Left colon (tissue), 2 donors: Measurements from ENCODE around the gene KLHL22. TPM values are rescaled to one million over a fixed set of nuclear protein-coding genes. Genes with fewer than 3 reads are reported as not detected.
"Not testable (repeated sequence)": the region's sequence is repeated elsewhere in the genome, so short reads cannot be mapped to it uniquely, and the experiment has no call there.

Source experiments
- ATAC-seq: fragments of 200-7000 bp; cut with Tn5 transposase; one replicate; pipeline ENCODE4 v1.9.1; 2020; ENCODE audit warnings: mild to moderate bottlenecking, moderate library complexity
- DNase-seq, 2 donors: peaks; one replicate each; pipeline ENCODE4 v3.0.0-alpha.2; 2020
- intact Hi-C, 2 donors: fragments of 100-400 bp; cut with DNase I in 1 of 2; cut with micrococcal nuclease in 1 of 2; formaldehyde crosslinking; loops; one replicate each; pipeline versions ENCODE4 v1.11.2 to v1.14.0; 2022; cut with DNase I, micrococcal nuclease
- total RNA-seq, 2 donors: library from RNA; stranded (reverse); fragmentation: NEBNext Ultra II Directional; extraction: Animal tissue kit (Norgen Biotek cat#: 25700); gene quantifications; one replicate each; pipeline ENCODE4 v1.2.1, GENCODE V29; 2021
- donor health status: DM: no; HTN: no; CAD: no.
- donor health status: DM: yes; HTN: yes; CAD: no.

KLHL22 gene
- total RNA-seq, 2 donors from 2014 or later, result 12.3 to 14.2 TPM

DNA sequence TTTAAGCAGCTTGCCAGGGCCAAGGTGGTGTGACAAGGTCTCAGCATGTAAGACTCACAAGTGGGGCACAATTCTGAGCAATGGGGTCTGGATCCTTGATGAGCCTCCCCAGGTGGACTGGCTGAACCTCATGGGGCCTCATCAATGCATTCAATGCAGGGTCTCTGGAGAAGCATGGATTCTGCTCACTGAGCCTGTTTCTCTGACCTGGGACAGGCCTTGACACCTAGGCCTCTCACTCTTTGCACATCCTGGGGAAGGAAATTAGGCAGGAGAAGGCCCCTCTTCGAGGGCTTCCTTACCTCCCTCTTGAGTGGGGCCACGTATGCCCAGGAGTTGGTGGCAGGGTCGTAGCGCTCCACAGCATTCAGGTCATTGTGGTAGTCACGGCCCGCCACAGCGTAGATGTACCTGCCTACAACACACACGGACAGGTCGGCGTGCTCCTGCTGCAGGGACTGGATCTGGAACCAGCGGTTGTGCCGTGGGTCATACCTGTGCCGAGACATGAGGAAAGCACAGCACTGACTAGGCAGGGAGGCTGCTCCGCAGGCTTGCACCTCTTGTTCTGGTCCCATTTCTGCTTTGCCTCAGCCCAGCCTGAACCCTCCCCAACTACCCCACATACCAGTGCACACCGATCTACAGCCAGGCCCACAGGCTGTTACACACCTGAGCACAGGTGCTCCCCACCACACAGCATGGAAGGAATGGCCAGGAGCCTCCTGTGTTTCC is 37.9 kb downstream of the KLHL22 start:
- ATAC-seq (no peak), DNase-seq (no peak)
- intact Hi-C loops, result loop anchor here in 1 of 2 donors (2.0 kb wide), 1 partner anchor 41 kb away; no protein-coding TSS in a partner anchor

DNA sequence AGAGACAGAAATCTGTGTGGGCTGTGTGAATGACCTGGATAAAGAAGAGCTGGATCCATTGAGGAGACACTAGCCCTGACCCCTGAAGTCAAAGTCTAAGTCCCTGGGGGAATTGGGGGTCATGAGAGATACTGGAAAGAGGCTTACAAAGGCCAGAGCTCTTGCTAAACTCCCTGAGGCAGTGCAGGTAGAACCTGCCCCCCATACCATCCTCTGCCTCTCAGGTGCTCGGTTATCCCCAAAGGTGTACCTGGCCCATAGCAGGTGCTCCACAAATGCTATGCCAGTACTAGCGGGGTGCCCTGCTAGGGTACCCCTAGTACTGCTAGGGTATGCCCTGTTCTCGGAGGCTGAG is 38.9 kb downstream of the KLHL22 start:
- intact Hi-C loops, result loop anchor here in 1 of 2 donors (2.0 kb wide), 1 partner anchor 40 kb away; no protein-coding TSS in a partner anchor
- DNase-seq (no peak), ATAC-seq (no peak)

DNA sequence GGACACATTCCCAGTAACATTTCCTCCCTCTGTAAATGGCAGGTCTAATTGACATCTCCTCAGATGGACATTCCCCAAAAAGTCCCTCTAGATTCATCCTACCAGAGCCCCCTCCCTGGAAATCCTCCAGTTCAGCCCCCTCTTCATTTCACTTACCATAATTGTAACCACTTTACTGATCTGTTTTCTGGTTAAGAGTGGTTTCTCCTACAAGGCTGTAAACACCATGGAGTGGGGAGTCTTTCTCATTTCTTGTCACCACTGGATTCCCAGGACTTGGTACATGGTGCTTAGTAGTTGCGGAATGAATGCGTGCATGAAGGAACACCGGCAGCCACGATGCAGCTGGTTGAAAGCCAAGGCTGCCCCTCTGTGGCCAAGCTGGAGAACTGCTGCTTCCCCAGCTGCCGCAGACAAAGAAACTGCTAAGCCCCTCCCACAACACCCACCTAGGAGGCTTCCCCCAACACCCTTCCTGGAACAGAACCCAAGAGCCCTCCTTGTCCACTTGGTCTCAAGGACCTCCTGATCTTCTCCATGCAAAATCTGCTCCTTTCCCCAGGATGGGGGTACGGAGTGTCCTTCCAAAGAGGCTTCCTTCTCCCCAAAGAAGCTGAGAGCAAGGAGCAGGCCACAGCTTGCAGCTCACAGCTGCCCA is 39.4 kb downstream of the KLHL22 start:
- DNase-seq (peak; percentile 53 to 66), ATAC-seq (peak; percentile 95)
- intact Hi-C loops, result loop anchor here in 1 of 2 donors (2.0 kb wide), 1 partner anchor 39 kb away; no protein-coding TSS in a partner anchor

DNA sequence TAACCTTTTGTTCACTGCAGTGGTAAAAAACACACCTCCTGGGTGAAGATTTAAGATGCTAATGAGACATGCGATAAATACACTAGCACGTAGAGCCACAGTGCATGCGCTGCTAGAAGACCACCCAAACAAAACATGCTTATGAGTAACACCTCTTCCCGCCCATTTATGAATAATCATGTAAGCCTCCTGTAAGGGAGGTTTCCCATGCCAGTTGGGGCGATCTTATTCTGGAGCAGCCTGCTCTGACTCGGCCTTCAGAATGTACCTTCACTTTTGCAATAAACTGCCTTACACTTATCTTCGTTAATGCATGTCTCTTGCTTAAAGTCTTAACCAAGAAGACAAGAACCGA is 39.9 kb downstream of the KLHL22 start:
- ATAC-seq, result no peak
- intact Hi-C loops, result loop anchor here in 1 of 2 donors (2.0 kb wide), 1 partner anchor 39 kb away; no protein-coding TSS in a partner anchor
- no peak for DNase-seq

DNA sequence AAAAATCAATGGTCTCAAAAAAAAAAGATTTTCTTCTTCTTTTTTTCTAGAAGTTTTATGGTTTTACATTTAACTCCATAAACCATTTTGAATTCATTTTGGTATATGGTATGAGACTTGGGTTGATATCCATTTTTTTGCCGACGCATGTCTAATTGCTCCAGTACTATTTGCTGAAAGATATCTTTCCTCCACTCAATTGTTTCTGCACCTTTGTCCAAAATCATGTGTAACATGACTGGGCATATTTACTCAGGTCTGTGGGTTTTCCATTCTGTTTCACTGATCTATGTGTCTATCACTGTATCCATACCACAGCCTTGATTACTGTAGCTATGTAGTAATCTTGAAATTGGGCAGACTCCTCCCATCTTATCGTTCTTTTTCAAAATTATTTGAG is 42.4 kb downstream of the KLHL22 start:
- no peak for ATAC-seq
- intact Hi-C loops, result no loop called here

DNA sequence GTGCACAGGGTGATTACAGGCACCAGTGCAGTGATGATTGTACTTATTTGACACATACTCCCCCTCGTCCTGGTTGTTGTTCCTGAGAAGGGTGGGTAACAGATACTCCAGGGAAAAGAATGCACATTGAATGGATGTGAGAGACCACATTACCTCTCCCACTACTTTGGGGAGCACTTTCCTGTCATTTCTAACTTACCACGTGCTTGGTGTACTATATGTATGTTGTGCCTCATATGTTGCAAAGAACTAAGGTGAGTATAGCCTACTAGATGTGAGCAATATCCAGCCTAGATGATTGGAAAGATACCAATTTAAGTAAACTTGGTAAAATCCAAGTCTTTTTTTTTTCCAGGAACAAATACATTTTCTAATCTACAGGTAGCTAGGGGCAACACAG is 43.7 kb downstream of the KLHL22 start:
- ATAC-seq, result no peak
- intact Hi-C loops, result no loop called here
- DNase-seq, result no peak

More for the DNA sequence above, 42.4 kb downstream of the KLHL22 start:
- no peak for DNase-seq

DNA sequence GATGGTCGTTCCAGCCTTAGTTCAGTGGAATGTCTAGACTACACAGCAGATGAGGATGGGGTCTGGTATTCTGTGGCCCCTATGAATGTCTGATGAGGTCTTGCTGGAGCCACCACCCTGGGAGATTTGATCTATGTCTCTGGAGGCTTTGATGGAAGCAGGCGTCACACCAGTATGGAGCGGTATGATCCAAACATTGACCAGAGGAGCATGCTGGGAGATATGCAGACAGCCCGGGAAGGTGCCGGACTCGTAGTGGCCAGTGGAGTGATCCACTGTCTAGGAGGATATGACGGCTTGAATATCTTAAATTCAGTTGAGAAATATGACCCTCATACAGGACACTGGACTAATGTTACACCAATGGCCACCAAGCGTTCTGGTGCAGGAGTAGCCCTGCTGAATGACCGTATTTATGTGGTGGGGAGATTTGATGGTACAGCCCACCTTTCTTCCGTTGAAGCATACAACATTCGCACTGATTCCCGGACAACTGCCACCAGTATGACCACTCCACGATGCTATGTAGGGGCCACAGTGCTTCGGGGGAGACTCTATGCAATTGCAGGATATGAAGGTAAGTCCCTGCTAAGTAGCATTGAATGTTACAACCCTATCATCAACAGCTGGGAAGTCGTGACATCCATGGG is 44.3 kb downstream of the KLHL22 start:
- DNase-seq, intact Hi-C loops, ATAC-seq: not testable (repeated sequence)

DNA sequence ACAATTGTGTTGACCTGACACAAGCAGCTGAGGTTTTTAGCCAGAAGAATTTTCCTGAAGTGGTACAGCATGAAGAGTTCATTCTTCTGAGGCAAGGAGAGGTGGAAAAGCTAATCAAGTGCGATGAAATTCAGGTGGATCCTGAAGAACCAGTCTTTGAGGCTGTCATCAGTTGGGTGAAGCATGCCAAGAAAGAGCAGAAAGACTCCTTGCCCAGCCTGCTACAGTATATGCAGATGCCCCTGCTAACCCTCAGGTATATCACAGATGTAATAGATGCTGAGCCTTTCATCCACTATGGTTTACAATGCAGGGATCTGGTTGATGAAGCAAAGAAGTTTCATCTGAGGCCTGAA is 45.1 kb downstream of the KLHL22 start:
- ATAC-seq, result no peak
- DNase-seq, result no peak
- intact Hi-C loops, result no loop called here

DNA sequence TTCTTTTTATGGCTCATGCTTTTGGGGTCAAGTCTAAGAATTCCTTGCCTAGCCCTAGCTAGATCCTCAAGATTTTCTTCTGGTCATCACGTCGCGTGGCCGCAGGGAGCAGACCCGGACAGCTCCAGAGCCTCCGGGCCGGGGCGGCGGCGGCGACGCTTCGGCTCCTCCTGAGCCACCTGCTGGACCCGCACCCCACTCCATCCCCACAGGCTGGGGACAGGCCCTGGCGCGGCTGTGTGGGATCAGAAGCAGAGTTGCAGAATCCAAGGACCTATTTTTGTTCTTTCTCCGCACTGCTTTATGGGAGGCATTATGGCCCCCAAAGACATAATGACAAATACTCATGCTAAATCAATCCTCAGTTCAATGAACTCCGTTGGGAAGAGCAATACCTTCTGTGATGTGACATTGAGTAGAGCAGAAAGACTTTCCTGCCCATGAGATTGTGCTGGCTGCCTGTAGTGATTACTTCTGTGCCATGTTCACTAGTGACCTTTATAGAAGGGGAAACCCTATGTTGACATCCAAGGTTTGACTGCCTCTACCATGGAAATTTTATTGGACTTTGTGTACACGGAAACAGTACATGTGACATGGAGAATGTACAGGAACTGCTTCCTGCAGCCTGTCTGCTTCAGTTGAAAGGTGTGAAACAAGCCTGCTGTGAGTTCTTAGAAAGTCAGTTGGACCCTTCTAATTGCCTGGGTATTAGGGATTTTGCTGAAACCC is 45.6 kb downstream of the KLHL22 start:
- ATAC-seq, result peak; percentile 86
- DNase-seq, result no peak
- intact Hi-C loops, result no loop called here

DNA sequence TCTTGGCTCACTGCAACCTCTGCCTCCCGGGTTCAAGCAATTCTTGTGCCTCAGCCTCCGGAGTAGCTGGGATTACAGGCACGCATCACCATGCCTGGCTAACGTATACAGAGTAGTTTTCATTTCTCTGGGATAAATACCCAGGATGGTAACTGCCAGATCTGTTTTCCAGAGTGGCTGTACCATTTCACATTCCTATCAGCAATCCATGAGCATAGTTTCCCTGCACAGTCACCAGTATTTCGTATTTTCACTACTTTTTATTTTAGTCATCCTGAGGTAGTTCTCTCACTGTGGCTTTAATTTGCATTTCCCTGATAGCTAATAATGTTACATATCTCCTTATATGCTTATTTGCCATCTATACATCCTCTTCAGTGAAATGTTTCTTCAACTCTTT is 47.0 kb downstream of the KLHL22 start:
- DNase-seq (no peak), ATAC-seq (no peak)
- intact Hi-C loops, result no loop called here

DNA sequence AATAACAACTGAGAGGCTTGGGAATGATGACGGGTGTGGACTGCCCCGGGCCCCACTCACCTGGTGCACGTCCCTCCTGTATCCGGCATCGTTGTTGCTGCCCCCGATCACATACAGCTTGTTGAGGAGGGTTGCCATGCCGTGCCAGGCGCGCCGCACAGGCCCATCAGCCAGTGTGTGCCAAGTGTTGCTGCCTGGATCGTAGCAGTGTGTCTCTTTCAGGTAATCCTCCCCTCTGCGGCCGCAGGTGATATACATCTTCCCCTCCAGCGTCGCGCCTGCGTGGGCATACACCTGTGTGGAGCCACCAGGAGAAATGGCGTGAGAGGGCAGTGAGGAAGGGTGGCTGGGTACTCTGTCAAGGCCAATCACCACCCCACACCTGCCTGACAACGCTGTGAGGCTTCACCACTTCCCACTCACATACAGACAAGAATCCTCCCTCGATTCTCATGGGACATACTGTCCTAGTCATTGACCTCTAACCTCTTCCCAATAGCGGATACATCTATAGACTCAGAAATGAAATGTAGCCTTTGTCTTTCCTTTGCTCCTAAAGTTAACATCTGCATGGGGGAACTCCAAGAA is 49.1 kb downstream of the KLHL22 start:
- ATAC-seq (no peak), DNase-seq (no peak)
- intact Hi-C loops, result no loop called here

DNA sequence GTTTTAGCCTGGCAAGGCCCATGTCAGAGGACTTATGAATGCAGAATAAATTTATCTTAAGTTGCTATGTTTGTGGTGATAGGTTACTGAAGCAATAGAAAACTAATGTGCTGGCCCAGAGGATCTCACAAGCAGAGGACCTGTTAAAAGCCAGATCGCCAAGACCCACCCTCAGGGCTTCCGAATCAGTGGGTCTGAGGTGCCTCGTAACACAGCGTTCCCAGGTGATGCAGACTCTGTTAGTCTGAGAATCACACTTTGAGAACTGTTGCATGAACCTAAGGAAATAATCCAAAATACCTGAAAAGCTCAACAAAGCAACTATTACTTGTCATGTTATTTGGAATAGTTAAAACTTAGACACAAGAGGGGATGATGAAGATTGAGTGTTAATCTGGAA is 51.3 kb downstream of the KLHL22 start:
- ATAC-seq, result no peak
- intact Hi-C loops, result no loop called here
- DNase-seq, result no peak

DNA sequence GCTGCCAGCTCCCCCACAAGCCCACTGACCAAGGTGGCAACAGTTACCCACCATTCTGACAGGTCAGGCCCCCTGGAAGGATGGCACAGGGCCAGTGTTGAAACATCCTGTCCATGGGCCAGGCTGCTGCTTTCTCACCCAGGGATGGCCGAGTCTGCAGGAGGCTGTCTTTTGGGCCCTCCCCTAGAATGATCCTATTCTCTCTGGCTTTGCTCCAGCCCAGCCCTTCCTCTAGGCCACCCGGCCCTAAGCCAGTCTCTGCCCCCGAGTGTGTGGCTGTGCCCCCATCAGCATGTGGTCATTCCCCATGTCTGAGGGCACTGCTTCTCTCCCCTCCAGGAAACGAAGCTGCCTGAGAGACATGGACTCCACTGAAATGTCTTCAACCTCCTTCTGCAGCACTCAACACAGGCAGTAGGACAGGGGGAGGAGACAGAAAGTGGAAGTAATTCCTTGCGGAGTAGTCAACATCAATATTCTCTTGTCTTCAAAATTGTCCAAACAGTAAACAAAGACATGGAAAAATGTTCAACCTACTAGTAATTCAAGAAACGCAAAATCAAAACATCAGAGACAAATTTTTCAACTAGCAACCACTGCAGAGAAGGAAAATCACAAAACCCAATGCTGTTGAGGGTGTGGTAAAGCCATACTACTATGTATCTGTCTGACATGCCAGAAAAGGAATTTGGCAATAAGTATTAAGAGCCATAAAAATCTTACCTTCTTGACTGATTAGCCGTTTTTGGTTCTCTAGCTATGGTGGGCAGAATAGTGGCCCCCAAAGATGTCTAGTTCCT is 52.9 kb downstream of the KLHL22 start:
- ATAC-seq (no peak), DNase-seq (no peak)
- intact Hi-C loops, result no loop called here

DNA sequence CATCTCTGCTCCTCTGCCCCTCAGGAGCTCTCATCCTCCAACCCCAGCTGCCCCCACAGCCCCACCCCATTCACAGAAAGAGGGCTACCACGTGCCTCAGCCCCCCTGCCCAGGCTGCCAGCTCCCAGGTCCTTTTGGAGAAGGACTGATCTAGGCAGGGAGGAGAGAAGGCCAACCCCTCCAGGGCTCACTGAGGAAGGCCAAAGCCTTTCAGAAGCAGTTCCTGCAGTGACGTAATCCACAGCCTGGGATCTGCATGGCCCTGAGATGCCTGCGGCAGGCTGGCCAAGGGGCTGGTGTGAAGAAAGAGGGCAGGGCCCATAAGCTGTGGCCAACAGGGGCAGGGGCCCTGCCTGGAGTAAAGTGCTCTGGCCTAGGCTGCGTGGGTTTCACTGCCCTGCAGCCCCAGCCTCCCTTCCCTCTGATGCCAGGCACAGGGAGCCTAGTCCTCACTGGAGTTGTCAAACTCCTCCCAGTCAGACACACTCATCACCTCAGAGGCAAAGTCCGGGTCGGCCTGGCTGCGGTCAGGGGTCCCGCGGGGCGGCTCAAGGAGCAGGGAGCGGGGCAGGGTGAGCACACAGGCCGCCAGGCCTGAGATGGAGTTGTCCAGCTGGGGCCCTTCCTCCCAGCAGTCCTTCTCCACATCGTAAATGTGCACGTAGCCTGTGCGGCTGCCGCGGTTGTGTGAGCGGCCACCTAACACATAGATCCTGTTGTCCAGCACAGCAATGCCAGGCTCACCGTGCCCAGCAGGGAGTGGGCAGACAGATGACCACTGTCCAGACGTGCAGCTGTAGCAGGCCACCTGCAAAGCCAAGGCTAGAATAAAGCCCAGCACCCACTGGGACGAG is 53.7 kb downstream of the KLHL22 start:
- DNase-seq (peak in 1 of 2 donors; percentile 14), ATAC-seq (no peak)
- intact Hi-C loops, result no loop called here

DNA sequence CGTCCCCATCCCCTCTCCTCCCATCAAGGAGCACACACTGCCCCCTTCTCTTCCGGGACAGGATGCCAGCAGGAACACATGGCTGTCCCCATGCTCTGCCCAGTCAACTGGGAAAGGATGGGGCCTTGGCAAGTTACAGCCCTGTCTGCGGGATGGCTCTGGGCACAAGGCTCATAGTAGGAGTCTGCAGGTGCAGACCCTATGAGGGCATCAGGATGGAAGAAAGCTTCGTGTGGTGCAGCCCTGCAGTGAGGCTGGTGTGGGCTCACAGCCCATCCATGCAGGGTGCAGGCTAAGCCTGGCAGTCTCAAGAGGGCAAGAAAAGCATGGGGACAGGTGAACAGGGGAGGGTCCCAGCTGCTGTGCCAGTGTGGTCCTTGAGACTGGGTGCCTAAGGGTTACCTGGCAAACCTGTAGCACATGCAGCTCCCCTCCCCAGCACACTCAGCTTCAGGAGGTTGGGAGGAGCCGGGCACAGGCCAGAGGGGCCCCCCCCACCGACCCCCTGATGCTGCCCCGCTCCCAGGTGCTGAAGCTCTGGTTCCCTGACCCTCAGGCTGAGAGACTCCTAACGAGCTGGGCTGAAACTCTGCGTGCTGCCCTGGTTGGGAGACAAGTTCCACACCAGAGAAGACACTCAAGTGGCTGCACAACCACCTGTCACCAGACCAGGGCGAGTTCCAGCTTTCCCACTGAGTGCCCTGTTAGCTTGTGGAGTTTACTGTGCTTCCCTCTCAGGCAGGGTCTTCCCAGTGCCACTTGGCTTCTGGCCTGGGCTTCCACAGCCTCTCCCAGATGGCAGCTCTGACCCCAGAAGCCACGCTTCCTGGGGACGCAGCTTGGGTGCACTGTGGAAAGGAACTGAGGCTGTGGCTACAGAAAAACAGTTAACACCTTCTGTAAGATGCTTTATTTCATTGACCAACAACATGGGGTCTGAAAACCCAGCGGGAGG is 54.7 kb downstream of the KLHL22 start:
- DNase-seq (no peak), ATAC-seq (no peak)
- intact Hi-C loops, result no loop called here

DNA sequence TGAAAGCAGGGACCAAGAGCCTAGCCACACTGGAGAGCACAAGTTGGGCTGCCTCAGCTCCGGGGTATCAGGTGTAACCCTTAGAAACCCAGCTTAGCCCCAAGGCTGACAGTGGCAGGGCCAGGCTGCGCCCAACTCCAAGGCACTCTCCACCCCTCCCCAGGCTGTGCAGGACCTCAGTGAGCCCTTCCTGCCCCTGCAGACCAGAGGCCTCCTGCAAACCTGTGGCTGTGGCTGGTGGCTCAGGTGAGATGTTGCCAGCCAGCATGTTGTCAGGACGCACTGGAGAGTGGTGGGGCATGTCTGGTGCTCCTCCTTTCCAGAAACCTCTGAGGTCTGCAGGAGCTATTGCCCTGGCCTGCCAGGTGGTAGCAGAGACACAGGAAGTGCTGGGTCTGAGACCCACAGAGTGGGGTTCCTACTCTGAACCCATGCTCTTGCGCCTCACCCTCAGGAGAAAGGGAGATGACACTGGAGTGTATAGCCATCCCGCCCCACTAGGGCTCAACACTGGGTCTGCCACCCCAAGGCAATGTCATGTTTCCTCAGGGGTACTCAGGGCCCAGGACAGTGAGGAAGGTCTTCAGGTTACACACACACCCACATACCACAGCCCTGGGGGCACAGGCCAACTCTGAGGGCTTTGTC is 55.5 kb downstream of the KLHL22 start:
- intact Hi-C loops, result no loop called here
- DNase-seq, result no peak
- ATAC-seq, result no peak
